A549 (cell line): Measurements from ENCODE around the gene CSTPP1. TPM values are rescaled to one million over a fixed set of nuclear protein-coding genes. Genes with fewer than 3 reads are reported as not detected.

Experiments used
- ATAC-seq, 2 experiments: fragments of 200-7000 bp in 1 of 2; fragments of >200 bp in 1 of 2; cut with Nextera tagmentation in 1 of 2; cut with Tn5 transposase in 1 of 2; 3 replicates each; pipeline versions ENCODE4 v1.8.0 to v1.9.1; 2018 to 2020; ENCODE audit warnings: mild to moderate bottlenecking in 1 of 2, moderate library complexity in 1 of 2
- CTCF ChIA-PET: fragments of 300-600 bp; sonication (Branson Sonifier 250); formaldehyde crosslinking; extraction: SDS; loops from one replicate; lab custom pipeline; 2021; ENCODE audit warnings: antibody characterized with exemption, inconsistent platforms; lab: Yijun Ruan, JAX
- POLR2A ChIA-PET: fragments of 350-600 bp; formaldehyde crosslinking; extraction: SDS; loops from one replicate; lab custom pipeline; 2021; ENCODE audit warnings: antibody characterized with exemption, inconsistent platforms; lab: Yijun Ruan, JAX
- DNase-seq, 2 experiments: peaks; one replicate each; pipeline versions ENCODE4 v3.0.0 to v3.0.0-alpha.2; 2011 to 2016; ENCODE audit warnings: low read depth in 1 of 2, low spot score in 1 of 2
- FAIRE-seq: peaks from 2 replicates; lab custom pipeline; 2011; peaks lifted over from hg19 to GRCh38; lab: Jason Lieb, UNC
- H3K27ac ChIP-seq, 2 experiments: fragments of >200 bp; sonication (Bioruptor Twin); formaldehyde crosslinking; 3 replicates each; pipeline ENCODE4 v1.5.1; 2016 to 2017
- H3K4me1 ChIP-seq: fragments of >200 bp; sonication (Bioruptor Twin); formaldehyde crosslinking; 3 replicates; pipeline ENCODE4 v1.6.1; 2016
- H3K4me2 ChIP-seq: fragments of >200 bp; sonication (Bioruptor Twin); formaldehyde crosslinking; 3 replicates; pipeline ENCODE4 v1.6.1; 2016
- H3K4me3 ChIP-seq: fragments of >200 bp; sonication (Bioruptor Twin); formaldehyde crosslinking; 3 replicates; pipeline ENCODE4 v1.5.1; 2016
- H3K9me3 ChIP-seq: fragments of >200 bp; sonication (Bioruptor Twin); formaldehyde crosslinking; 3 replicates; pipeline ENCODE4 v1.6.1; 2016
- BHLHE40 ChIP-seq: IDR thresholded peaks from 2 replicates; pipeline ENCODE4 v1.6.1; 2012; ENCODE audit warnings: low read depth, low read length, inconsistent platforms
- CBX8 ChIP-seq: fragments of 200-600 bp; sonication (generic); IDR thresholded peaks from 2 replicates; pipeline ENCODE4 v1.6.1; 2016
- CEBPB ChIP-seq, 2 experiments: fragments of >200 bp in 1 of 2; sonication (Bioruptor Twin) in 1 of 2; formaldehyde crosslinking in 1 of 2; IDR thresholded peaks; 2 replicates each; pipeline ENCODE4 v1.6.1; 2012 to 2016
- CHD4 ChIP-seq: fragments of 200-600 bp; sonication (generic); IDR thresholded peaks from 2 replicates; pipeline ENCODE4 v1.6.1; 2016; ENCODE audit warnings: antibody characterized with exemption, mild to moderate bottlenecking, borderline replicate concordance
- EHF ChIP-seq: fragments of 250-450 bp; sonication (Bioruptor Pico); IDR thresholded peaks from 2 replicates; pipeline ENCODE4 v1.5.0; 2020; ENCODE audit warnings: mild to moderate bottlenecking
- FOSB ChIP-seq: fragments of 250-450 bp; sonication (Bioruptor Pico); IDR thresholded peaks from 2 replicates; pipeline ENCODE4 v1.5.0; 2020; ENCODE audit warnings: mild to moderate bottlenecking, moderate library complexity
- FOSL2 ChIP-seq, 2 experiments: fragments of 450-650 bp in 1 of 2; fragments of >200 bp in 1 of 2; sonication (Bioruptor Twin) in 1 of 2; formaldehyde crosslinking; IDR thresholded peaks; 2 replicates each; pipeline versions ENCODE4 v1.5.0 to v1.6.1; 2016 to 2020; ENCODE audit warnings: mild to moderate bottlenecking in 1 of 2, moderate library complexity in 1 of 2
- HDAC2 ChIP-seq: fragments of 200-600 bp; sonication (generic); IDR thresholded peaks from 2 replicates; pipeline ENCODE4 v1.6.1; 2016
- HES2 ChIP-seq: fragments of >200 bp; sonication (Bioruptor Twin); formaldehyde crosslinking; IDR thresholded peaks from 2 replicates; pipeline ENCODE4 v1.6.1; 2016
- HOXB13 ChIP-seq: fragments of 250-450 bp; sonication (Bioruptor Pico); IDR thresholded peaks from 2 replicates; pipeline ENCODE4 v1.5.0; 2020; ENCODE audit warnings: low read depth, mild to moderate bottlenecking, moderate library complexity
- JUNB ChIP-seq: fragments of >200 bp; sonication (Bioruptor Twin); formaldehyde crosslinking; IDR thresholded peaks from 2 replicates; pipeline ENCODE4 v1.6.1; 2016
- KDM1A ChIP-seq: fragments of 200-600 bp; sonication (generic); IDR thresholded peaks from 2 replicates; pipeline ENCODE4 v1.6.1; 2016; ENCODE audit warnings: low read depth, mild to moderate bottlenecking
- KDM5A ChIP-seq: fragments of 200-600 bp; sonication (generic); IDR thresholded peaks from 2 replicates; pipeline ENCODE4 v1.6.1; 2016; ENCODE audit warnings: antibody characterized with exemption, mild to moderate bottlenecking
- MAFK ChIP-seq: fragments of 450-650 bp; IDR thresholded peaks from 2 replicates; pipeline ENCODE4 v1.6.1; 2014; ENCODE audit not compliant: partially characterized antibody
- MAX ChIP-seq: IDR thresholded peaks from 2 replicates; pipeline ENCODE4 v1.6.1; 2012
- NR3C1 ChIP-seq: fragments of >200 bp; sonication (Bioruptor Twin); formaldehyde crosslinking; IDR thresholded peaks from 3 replicates; pipeline ENCODE4 v1.6.1; 2017
- POLR2AphosphoS2 ChIP-seq: conservative IDR thresholded peaks from 2 replicates; pipeline ENCODE4 v1.6.1; 2012; ENCODE audit warnings: low read length, improper control_type of control experiment, inconsistent platforms
- RCOR1 ChIP-seq: fragments of 150-350 bp; IDR thresholded peaks from 2 replicates; pipeline ENCODE4 v1.6.1; 2014; ENCODE audit warnings: antibody characterized with exemption, low read length, low read depth
- RFX5 ChIP-seq: fragments of 450-650 bp; IDR thresholded peaks from 2 replicates; pipeline ENCODE4 v1.7.1; 2014; ENCODE audit warnings: antibody characterized with exemption, mild to moderate bottlenecking, moderate library complexity
- USF2 ChIP-seq: fragments of 450-650 bp; IDR thresholded peaks from 2 replicates; pipeline ENCODE4 v1.6.1; 2014; ENCODE audit warnings: antibody characterized with exemption
- ZSCAN20 ChIP-seq: fragments of 250-450 bp; sonication (Bioruptor Pico); IDR thresholded peaks from 2 replicates; pipeline ENCODE4 v1.8.0; 2022; ENCODE audit warnings: mild to moderate bottlenecking, moderate library complexity
- WGBS: methylation state at CpG from one replicate; pipeline ENCODE4 v1.1.6; 2017; ENCODE audit errors: missing lambda C conversion rate; 5-methylcytosine and 5-hydroxymethylcytosine counted together
- polyA plus RNA-seq, 4 experiments: library from polyadenylated mRNA; depleted of rRNA in 3 of 4; stranded (reverse); fragments of >200 nt; fragmentation: RNase III in 1 of 4; extraction: RNeasy Plus Mini Kit Qiagen cat#74134 plus additional on column Dnase treatment in 1 of 4; gene quantifications; 2 replicates in 3 of 4; 3 replicates in 1 of 4; pipeline ENCODE4 v1.2.3, GENCODE V29; 2011 to 2017
- TF ChIP-seq, protein P1 (sequence below): fragments of >200 bp; sonication (Bioruptor Twin); formaldehyde crosslinking; IDR thresholded peaks from 3 replicates; pipeline ENCODE4 v1.5.1; 2016

Gene CSTPP1
- polyA plus RNA-seq, 2 of the 4 experiments (the other 2 are of a cell fraction) = 31.5 to 34.5 TPM

- ATAC-seq (no peak), DNase-seq (no peak), FAIRE-seq (no peak)
- WGBS = 91% methylated on average over 3 of the region's 3 CpGs
- ChIA-PET POLR2A (no interaction called here), CTCF (interaction anchor here (0.6 to 3.5 kb wide), 3 partner anchors 9 to 170 kb away, joined by 3 to 14 read pairs (median 3); no protein-coding TSS in a partner anchor)
- H3K9me3 ChIP-seq = no peaks in the 10 kb centered on the region
- no peak overlapping the region for H3K27ac ChIP-seq
- no peak overlapping the region for H3K4me3 ChIP-seq
- H3K4me2 ChIP-seq = no peak overlapping the region
- TF ChIP-seq CHD4 (no peak), NR3C1 (no peak)
- no peaks in the 10 kb centered on the region for H3K4me1 ChIP-seq
Observed at GRCh38 chr11:47136921-47137320, 200.4 kb downstream of the CSTPP1 start.

DNA sequence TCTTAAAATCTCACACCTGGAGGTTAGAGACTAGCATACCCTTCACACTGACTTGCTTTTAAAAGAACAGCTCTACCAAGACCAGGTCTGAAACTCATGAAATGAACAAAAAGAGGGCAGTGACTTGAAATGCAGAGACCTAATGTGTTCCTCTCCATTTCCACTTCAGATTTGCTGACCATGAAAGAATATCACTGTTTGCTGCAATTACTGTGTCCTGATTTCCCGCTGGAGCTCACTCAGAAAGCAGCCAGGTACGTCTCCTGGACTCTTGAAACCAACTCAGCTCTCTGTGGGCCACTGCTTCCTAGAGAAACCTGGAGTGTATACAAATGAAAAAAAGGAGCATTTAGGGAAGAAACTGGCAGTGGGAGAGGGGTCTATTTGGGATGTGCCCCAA, 200.9 kb downstream of the CSTPP1 start:
- Histone ChIP-seq H3K4me3 (no peak overlapping the region), H3K27ac (no peak overlapping the region), H3K9me3 (no peaks in the 10 kb centered on the region), H3K4me2 (no peak overlapping the region), H3K4me1 (no peaks in the 10 kb centered on the region)
- POLR2A ChIA-PET = no interaction called here
- FAIRE-seq (no peak), ATAC-seq (no peak), DNase-seq (no peak)
- CTCF ChIA-PET = interaction anchor here (0.6 to 1.1 kb wide), 2 partner anchors 10 to 171 kb away, joined by 3 read pairs; no protein-coding TSS in a partner anchor
- TF ChIP-seq, protein P1, sequence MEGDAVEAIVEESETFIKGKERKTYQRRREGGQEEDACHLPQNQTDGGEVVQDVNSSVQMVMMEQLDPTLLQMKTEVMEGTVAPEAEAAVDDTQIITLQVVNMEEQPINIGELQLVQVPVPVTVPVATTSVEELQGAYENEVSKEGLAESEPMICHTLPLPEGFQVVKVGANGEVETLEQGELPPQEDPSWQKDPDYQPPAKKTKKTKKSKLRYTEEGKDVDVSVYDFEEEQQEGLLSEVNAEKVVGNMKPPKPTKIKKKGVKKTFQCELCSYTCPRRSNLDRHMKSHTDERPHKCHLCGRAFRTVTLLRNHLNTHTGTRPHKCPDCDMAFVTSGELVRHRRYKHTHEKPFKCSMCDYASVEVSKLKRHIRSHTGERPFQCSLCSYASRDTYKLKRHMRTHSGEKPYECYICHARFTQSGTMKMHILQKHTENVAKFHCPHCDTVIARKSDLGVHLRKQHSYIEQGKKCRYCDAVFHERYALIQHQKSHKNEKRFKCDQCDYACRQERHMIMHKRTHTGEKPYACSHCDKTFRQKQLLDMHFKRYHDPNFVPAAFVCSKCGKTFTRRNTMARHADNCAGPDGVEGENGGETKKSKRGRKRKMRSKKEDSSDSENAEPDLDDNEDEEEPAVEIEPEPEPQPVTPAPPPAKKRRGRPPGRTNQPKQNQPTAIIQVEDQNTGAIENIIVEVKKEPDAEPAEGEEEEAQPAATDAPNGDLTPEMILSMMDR = no peak
- TF ChIP-seq MAFK = peak; percentile 22
- TF ChIP-seq RFX5 = no peak
- no peak for TF ChIP-seq KDM1A
- no peak for TF ChIP-seq HOXB13
- TF ChIP-seq RCOR1 = no peak
- no peak for TF ChIP-seq JUNB
- TF ChIP-seq ZSCAN20 (CRISPR knock-in tag) = no peak
- 90% methylated on average over 2 of the region's 2 CpGs for WGBS

DNA sequence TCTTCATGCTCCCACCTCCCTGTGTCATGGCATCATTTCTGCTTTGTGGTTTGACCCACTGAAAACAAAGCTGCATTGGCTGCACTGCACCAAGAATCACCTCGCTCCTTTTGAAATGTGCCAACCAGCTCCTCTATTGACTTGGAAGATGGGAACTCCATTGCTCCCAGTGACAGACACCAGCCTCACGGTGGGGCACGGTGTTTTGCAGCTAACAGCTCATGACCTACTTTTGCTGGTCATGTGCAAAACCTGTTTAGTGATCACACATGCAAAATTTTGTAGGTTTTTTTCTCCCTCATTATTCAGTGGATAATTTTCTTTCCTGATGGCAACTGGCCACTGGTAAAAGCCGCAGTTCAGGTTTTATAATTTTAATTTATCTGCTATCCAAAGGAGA, 203.3 kb downstream of the CSTPP1 start:
- CTCF ChIA-PET = interaction anchor here (0.6 to 1.9 kb wide), 9 partner anchors 10 to 268 kb away, joined by 3 to 10 read pairs (median 3); no protein-coding TSS in a partner anchor
- POLR2A ChIA-PET = no interaction called here
- FAIRE-seq = no peak

DNA sequence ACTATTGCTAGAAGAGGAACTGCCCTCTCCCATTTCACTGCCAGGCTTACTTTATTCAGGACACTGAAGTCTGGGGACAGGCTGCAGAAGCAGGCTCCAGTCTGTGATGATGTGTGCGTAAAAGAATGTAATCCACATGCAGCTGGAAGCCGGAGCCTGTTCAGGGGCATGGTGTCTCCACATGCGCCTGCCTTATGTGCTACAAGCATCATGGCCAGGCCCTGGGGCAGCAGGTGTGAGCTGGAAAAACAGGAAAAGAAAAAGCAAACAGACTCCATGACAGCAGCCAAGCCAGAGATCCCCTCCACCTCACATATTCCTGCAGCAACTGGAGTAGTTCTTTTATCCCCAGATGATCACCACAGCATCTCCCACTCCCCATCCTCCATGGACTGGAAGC, 206.8 kb downstream of the CSTPP1 start:
- POLR2A ChIA-PET = no interaction called here
- H3K9me3 ChIP-seq = no peaks in the 10 kb centered on the region
- no peak for TF ChIP-seq KDM5A
- no peak for TF ChIP-seq BHLHE40
- TF ChIP-seq FOSL2 (IDR thresholded peaks at IDR 0.05) = no peak
- TF ChIP-seq FOSL2 (CRISPR knock-in tag; IDR thresholded peaks at IDR 0.05) = no peak
- no peak for TF ChIP-seq FOSB (CRISPR knock-in tag)
- no peak for TF ChIP-seq CEBPB (IDR thresholded peaks at IDR 0.05)
- no peak for TF ChIP-seq RFX5
- no peak for TF ChIP-seq HES2
- TF ChIP-seq MAX = no peak
- no peak for TF ChIP-seq POLR2AphosphoS2
- no peak for TF ChIP-seq USF2
- no peak for TF ChIP-seq CBX8
- no peak for TF ChIP-seq EHF (CRISPR knock-in tag)
- no peak overlapping the region for H3K4me3 ChIP-seq
- no peak overlapping the region for H3K4me2 ChIP-seq
- DNase-seq (no peak), FAIRE-seq (no peak), ATAC-seq (no peak; a peak in 1 of 6 replicates)
- no peaks in the 10 kb centered on the region for H3K4me1 ChIP-seq
- 75% methylated on average over 3 of the region's 3 CpGs for WGBS
- CTCF ChIA-PET = interaction anchor here (1.2 to 2.8 kb wide), 5 partner anchors 9 to 247 kb away, joined by 4 to 33 read pairs (median 4); no protein-coding TSS in a partner anchor
- no peak overlapping the region for H3K27ac ChIP-seq

More for the DNA sequence above, 203.3 kb downstream of the CSTPP1 start:
- H3K27ac ChIP-seq = no peak overlapping the region
- no peaks in the 10 kb centered on the region for H3K9me3 ChIP-seq
- WGBS = 88% methylated on average over 4 of the region's 4 CpGs
- ATAC-seq (no peak), DNase-seq (no peak)
- H3K4me3 ChIP-seq = no peak overlapping the region
- H3K4me1 ChIP-seq = no peaks in the 10 kb centered on the region
- TF ChIP-seq CEBPB (IDR thresholded peaks at IDR 0.05) = no peak
- no peak for TF ChIP-seq EHF (CRISPR knock-in tag)
- no peak for TF ChIP-seq HDAC2
- no peak for TF ChIP-seq MAFK
- H3K4me2 ChIP-seq = no peak overlapping the region
